ENCODE results near the gene PTPRM.

The PTPRM gene

GRCh38 chr18:8324343-8325065, 757.4 kb downstream of the PTPRM start:
- DNase-seq (ENCODE audit: low read depth): no peak

GRCh38 chr18:8326763-8327394, 759.8 kb downstream of the PTPRM start:
- DNase-seq (ENCODE audit: low read depth): no peak

GRCh38 chr18:8328126-8328525, 761.0 kb downstream of the PTPRM start:
- DNase-seq (ENCODE audit: low read depth): no peak

- DNase-seq (ENCODE audit: low read depth): no peak
These were observed 762.2 kb downstream of the PTPRM start for GRCh38 chr18:8329186-8329771.

GRCh38 chr18:8330575-8330974, 763.5 kb downstream of the PTPRM start:
- no peak for DNase-seq (ENCODE audit: low read depth)

GRCh38 chr18:8332286-8332685, 765.2 kb downstream of the PTPRM start:
- DNase-seq (ENCODE audit: low read depth): no peak

- no peak for DNase-seq (ENCODE audit: low read depth)
These were observed 766.8 kb downstream of the PTPRM start for GRCh38 chr18:8333961-8334360.

- no peak for DNase-seq (ENCODE audit: low read depth)
These were observed 770.1 kb downstream of the PTPRM start for GRCh38 chr18:8337211-8337610.

- DNase-seq (ENCODE audit: low read depth): no peak
These were observed 772.1 kb downstream of the PTPRM start for GRCh38 chr18:8339210-8339609.

- DNase-seq (ENCODE audit: low read depth): no peak
These were observed 772.8 kb downstream of the PTPRM start for GRCh38 chr18:8339952-8340351.

GRCh38 chr18:8341481-8342230, 774.5 kb downstream of the PTPRM start:
- no peak for DNase-seq (ENCODE audit: low read depth)

GRCh38 chr18:8348051-8348720, 781.1 kb downstream of the PTPRM start:
- DNase-seq (ENCODE audit: low read depth): no peak

GRCh38 chr18:8349608-8350323, 782.6 kb downstream of the PTPRM start:
- DNase-seq (ENCODE audit: low read depth): no peak

GRCh38 chr18:8350628-8351027, 783.5 kb downstream of the PTPRM start:
- no peak for DNase-seq (ENCODE audit: low read depth)

- no peak for DNase-seq (ENCODE audit: low read depth)
These were observed 784.0 kb downstream of the PTPRM start for GRCh38 chr18:8351161-8351560.

- no peak for DNase-seq (ENCODE audit: low read depth)
These were observed 787.2 kb downstream of the PTPRM start for GRCh38 chr18:8354304-8354703.

GRCh38 chr18:8356001-8356400, 788.9 kb downstream of the PTPRM start:
- no peak for DNase-seq (ENCODE audit: low read depth)

- no peak for DNase-seq (ENCODE audit: low read depth)
These were observed 790.2 kb downstream of the PTPRM start for GRCh38 chr18:8357320-8357719.

GRCh38 chr18:8358033-8358765, 791.1 kb downstream of the PTPRM start:
- no peak for DNase-seq (ENCODE audit: low read depth)

GRCh38 chr18:8359076-8359475, 792.0 kb downstream of the PTPRM start:
- DNase-seq (ENCODE audit: low read depth): no peak

- DNase-seq (ENCODE audit: low read depth): no peak
These were observed 792.4 kb downstream of the PTPRM start for GRCh38 chr18:8359481-8359880.

Data from stimulated activated CD8-positive, alpha-beta memory T cell treated with anti-CD3 and anti-CD28 coated beads, Interleukin-7, amount 100 ng/mL, for 24 hours (primary cell).